Kidney (tissue), 14 donors: Measurements from ENCODE around the gene EIF2D. TPM values are rescaled to one million over a fixed set of nuclear protein-coding genes. Genes with fewer than 3 reads are reported as not detected.

ENCODE experiments used
- DNase-seq, 5 donors: peaks; one replicate each; pipeline ENCODE4 v3.0.0-alpha.2; 2013 to 2020
- FAIRE-seq: peaks from 2 replicates; lab custom pipeline; 2012; peaks lifted over from hg19 to GRCh38; lab: Jason Lieb, UNC
- H3K27ac ChIP-seq, 2 donors: one replicate each; pipeline ENCODE4 v1.7.0; 2013; ENCODE audit warnings: low read depth in 2 of 2, low read length in 2 of 2, inconsistent platforms in 1 of 2
- H3K27me3 ChIP-seq: one replicate; pipeline ENCODE4 v1.7.1; 2013; ENCODE audit warnings: low read length, inconsistent platforms; ENCODE audit not compliant: control insufficient read depth, insufficient read depth
- H3K36me3 ChIP-seq, 3 donors: one replicate each; pipeline versions ENCODE4 v1.7.0 to v1.7.1; 2013; ENCODE audit warnings: low read length in 3 of 3, control low read depth in 1 of 3, inconsistent platforms in 1 of 3; ENCODE audit not compliant: insufficient read depth in 3 of 3, control insufficient read depth in 2 of 3
- H3K4me1 ChIP-seq, 3 donors: one replicate each; pipeline versions ENCODE4 v1.7.0 to v1.7.1; 2013; ENCODE audit warnings: low read length in 3 of 3, inconsistent platforms in 1 of 3, low read depth in 1 of 3; ENCODE audit not compliant: control insufficient read depth in 2 of 3, insufficient read depth in 2 of 3
- H3K4me3 ChIP-seq, 3 donors: one replicate each; pipeline versions ENCODE4 v1.7.0 to v1.8.1; 2013; ENCODE audit warnings: low read length in 3 of 3, control low read depth in 1 of 3, inconsistent platforms in 1 of 3
- H3K9ac ChIP-seq, 3 donors: one replicate each; pipeline versions ENCODE4 v1.7.0 to v1.7.1; 2013; ENCODE audit warnings: low read length in 3 of 3, control low read depth in 1 of 3, inconsistent platforms in 1 of 3
- H3K9me3 ChIP-seq, 3 donors: one replicate each; pipeline versions ENCODE4 v1.7.0 to v1.7.1; 2013; ENCODE audit warnings: low read length in 3 of 3, control low read depth in 1 of 3, inconsistent platforms in 1 of 3; ENCODE audit not compliant: control insufficient read depth in 2 of 3, insufficient read depth in 1 of 3
- intact Hi-C: fragments of 100-400 bp; cut with DNase I; formaldehyde crosslinking; loops from one replicate; pipeline ENCODE4 v1.11.1; 2022
- polyA plus RNA-seq: library from polyadenylated mRNA; stranded (reverse); fragments of 350-450 nt; fragmentation: Illumina TruSeq; extraction: RNeasy Lipid Tissue Mini Kit (QIAGEN cat#74804); gene quantifications from one replicate; pipeline ENCODE4 v1.2.3, GENCODE V29; 2014; ENCODE audit warnings: low read depth, low replicate concordance; ENCODE audit not compliant: insufficient read depth
- total RNA-seq: library from RNA; stranded (reverse); fragmentation: NEBNext Ultra II Directional; extraction: Animal tissue kit (Norgen Biotek cat#: 25700); gene quantifications from one replicate; pipeline ENCODE4 v1.2.1, GENCODE V29; 2021
- TF ChIP-seq, protein P1 (sequence below): IDR thresholded peaks from 3 replicates; pipeline ENCODE4 v1.5.1; 2012; ENCODE audit warnings: mild to moderate bottlenecking, moderate library complexity, borderline replicate concordance; ENCODE audit not compliant: insufficient read depth; ENCODE audit errors: extremely low read depth
- donor health status: control.
- donor health status: control.
- donor health status: control.
- donor health status: control.
- donor health status: control.
- donor health status: DM: yes; HTN: yes; CAD: no.
- donor health status: Normal renal cell carcinoma (clear cell type).

Gene EIF2D
- total and polyA plus RNA-seq, 2 donors from 2014 or later = 44.5 to 45.1 TPM

DNA sequence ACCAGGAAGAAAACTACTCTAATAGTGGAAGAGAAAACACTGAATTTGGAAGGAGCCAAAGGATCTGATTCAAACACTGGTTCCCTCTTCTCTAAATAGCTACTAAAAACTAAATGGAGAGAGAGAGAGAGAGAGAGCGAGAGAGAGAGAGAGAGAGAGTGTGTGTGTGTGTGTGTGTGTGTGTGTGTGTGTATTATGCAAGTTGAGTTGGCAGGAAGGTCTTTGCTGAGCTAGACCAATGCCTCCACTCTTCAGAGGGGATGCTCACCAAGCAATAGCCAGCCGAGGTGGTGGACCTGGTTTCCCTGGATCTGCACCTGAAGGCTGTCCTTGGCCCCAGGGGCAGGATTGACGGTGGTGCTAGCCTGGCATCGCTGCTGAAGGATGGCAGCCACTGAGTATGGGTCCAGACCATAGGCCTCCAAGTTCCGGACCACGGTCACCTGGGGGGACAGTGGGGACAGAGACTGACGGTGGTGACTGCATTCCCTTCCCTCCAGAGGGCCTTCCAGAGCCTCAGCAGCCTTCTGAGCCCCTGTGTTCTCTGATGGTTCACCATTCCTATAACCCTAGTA, 18.8 kb downstream of the EIF2D start:
- no peaks in the 10 kb centered on the region for H3K4me1 ChIP-seq
- TF ChIP-seq, protein P1, sequence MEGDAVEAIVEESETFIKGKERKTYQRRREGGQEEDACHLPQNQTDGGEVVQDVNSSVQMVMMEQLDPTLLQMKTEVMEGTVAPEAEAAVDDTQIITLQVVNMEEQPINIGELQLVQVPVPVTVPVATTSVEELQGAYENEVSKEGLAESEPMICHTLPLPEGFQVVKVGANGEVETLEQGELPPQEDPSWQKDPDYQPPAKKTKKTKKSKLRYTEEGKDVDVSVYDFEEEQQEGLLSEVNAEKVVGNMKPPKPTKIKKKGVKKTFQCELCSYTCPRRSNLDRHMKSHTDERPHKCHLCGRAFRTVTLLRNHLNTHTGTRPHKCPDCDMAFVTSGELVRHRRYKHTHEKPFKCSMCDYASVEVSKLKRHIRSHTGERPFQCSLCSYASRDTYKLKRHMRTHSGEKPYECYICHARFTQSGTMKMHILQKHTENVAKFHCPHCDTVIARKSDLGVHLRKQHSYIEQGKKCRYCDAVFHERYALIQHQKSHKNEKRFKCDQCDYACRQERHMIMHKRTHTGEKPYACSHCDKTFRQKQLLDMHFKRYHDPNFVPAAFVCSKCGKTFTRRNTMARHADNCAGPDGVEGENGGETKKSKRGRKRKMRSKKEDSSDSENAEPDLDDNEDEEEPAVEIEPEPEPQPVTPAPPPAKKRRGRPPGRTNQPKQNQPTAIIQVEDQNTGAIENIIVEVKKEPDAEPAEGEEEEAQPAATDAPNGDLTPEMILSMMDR = no peak
- no peaks in the 10 kb centered on the region for H3K9me3 ChIP-seq
- intact Hi-C loops = no loop called here
- H3K27me3 ChIP-seq = no peaks in the 10 kb centered on the region
- no peak overlapping the region for H3K4me3 ChIP-seq
- peaks cover 7 to 63% (median 41%) of the 10 kb centered on the region in 3 donors for H3K36me3 ChIP-seq
- DNase-seq = no peak
- no peak for FAIRE-seq
- no peak overlapping the region for H3K27ac ChIP-seq
- H3K9ac ChIP-seq = no peak overlapping the region

GRCh38 chr1:206591696-206592095, 20.6 kb downstream of the EIF2D start:
- TF ChIP-seq, protein P1 = no peak
- Histone ChIP-seq H3K27me3 (no peaks in the 10 kb centered on the region), H3K9ac (no peak overlapping the region), H3K4me3 (no peak overlapping the region), H3K4me1 (no peaks in the 10 kb centered on the region), H3K27ac (no peak overlapping the region), H3K9me3 (no peaks in the 10 kb centered on the region), H3K36me3 (peaks cover 6 to 53% (median 38%) of the 10 kb centered on the region in 3 donors)
- intact Hi-C loops = no loop called here
- DNase-seq (no peak), FAIRE-seq (no peak)

- Histone ChIP-seq H3K9ac (no peak overlapping the region), H3K27ac (no peak overlapping the region), H3K27me3 (no peaks in the 10 kb centered on the region), H3K9me3 (no peaks in the 10 kb centered on the region), H3K36me3 (peaks cover 6 to 52% (median 36%) of the 10 kb centered on the region in 3 donors), H3K4me3 (no peak overlapping the region), H3K4me1 (no peaks in the 10 kb centered on the region)
- FAIRE-seq = no peak
- TF ChIP-seq, protein P1 = no peak
- DNase-seq = peak in 1 of 5 donors; percentile 37
- intact Hi-C loops = no loop called here
Observed at GRCh38 chr1:206591226-206591625, 21.0 kb downstream of the EIF2D start.
